SK-N-SH (cell line): ENCODE results near the gene MAMDC4. TPM values are rescaled to one million over a fixed set of nuclear protein-coding genes. Genes with fewer than 3 reads are reported as not detected.

Source experiments
- CTCF ChIA-PET: fragments of 300-600, 350-600 bp; formaldehyde crosslinking; extraction: SDS; loops from one replicate; lab custom pipeline; 2021; lab: Yijun Ruan, JAX
- POLR2A ChIA-PET: fragments of 350-600 bp; sonication (Branson Sonifier 250); formaldehyde crosslinking; extraction: SDS; loops from one replicate; lab custom pipeline; 2020; ENCODE audit warnings: antibody characterized with exemption, inconsistent platforms; lab: Yijun Ruan, JAX
- DNase-seq: peaks from one replicate; pipeline ENCODE4 v3.0.0; 2012
- H2AFZ ChIP-seq: fragments of 200-600 bp; sonication (generic); 2 replicates; pipeline ENCODE4 v1.8.1; 2016; ENCODE audit warnings: antibody characterized with exemption, mild to moderate bottlenecking, low read depth
- H3F3A ChIP-seq: fragments of 200-600 bp; sonication (generic); replicated peaks from 2 replicates; pipeline ENCODE3; 2016; ENCODE audit warnings: antibody characterized with exemption, mild to moderate bottlenecking; ENCODE audit not compliant: insufficient read depth
- H3K27ac ChIP-seq, 2 experiments: fragments of 200-500 bp in 1 of 2; fragments of 200-600 bp in 1 of 2; sonication (Bioruptor generic) in 1 of 2; sonication (generic), shearing (Covaris generic) in 1 of 2; 2 replicates each; pipeline versions ENCODE4 v1.5.1 to v1.6.1; 2014 to 2016; ENCODE audit warnings: low read depth in 2 of 2, inconsistent platforms in 1 of 2, low read length in 1 of 2, mild to moderate bottlenecking in 1 of 2, mixed read lengths in 1 of 2
- H3K27me3 ChIP-seq: fragments of 200-600 bp; sonication (generic), shearing (Covaris generic); 2 replicates; pipeline ENCODE4 v1.6.1; 2016; ENCODE audit warnings: mixed run types; ENCODE audit not compliant: insufficient read depth
- H3K36me3 ChIP-seq, 2 experiments: fragments of 200-500 bp in 1 of 2; fragments of 200-600 bp in 1 of 2; sonication (Bioruptor generic) in 1 of 2; sonication (generic) in 1 of 2; replicated peaks in 1 of 2; 2 replicates each; pipeline versions ENCODE3 to v1.5.1; 2014 to 2016; ENCODE audit warnings: low read length in 1 of 2, mild to moderate bottlenecking in 1 of 2; ENCODE audit not compliant: insufficient read depth in 2 of 2, control insufficient read depth in 1 of 2
- H3K4me1 ChIP-seq, 2 experiments: fragments of 200-500 bp in 1 of 2; fragments of 200-600 bp in 1 of 2; sonication (Bioruptor generic) in 1 of 2; sonication (generic), shearing (Covaris generic) in 1 of 2; 2 replicates each; pipeline versions ENCODE4 v1.5.1 to v1.6.1; 2014 to 2016; ENCODE audit warnings: low read depth in 1 of 2, low read length in 1 of 2, mixed run types in 1 of 2; ENCODE audit not compliant: insufficient read depth in 2 of 2, control insufficient read depth in 1 of 2
- H3K4me2 ChIP-seq: fragments of 200-600 bp; sonication (generic), shearing (Covaris generic); 2 replicates; pipeline ENCODE4 v1.6.1; 2017; ENCODE audit warnings: mixed run types
- H3K4me3 ChIP-seq, 2 experiments: fragments of 200-500 bp in 1 of 2; fragments of 200-600 bp in 1 of 2; sonication (Bioruptor generic) in 1 of 2; sonication (generic), shearing (Covaris generic) in 1 of 2; 2 replicates each; pipeline versions ENCODE4 v1.5.1 to v1.8.1; 2014 to 2016; ENCODE audit warnings: low read depth in 2 of 2, inconsistent platforms in 1 of 2, low read length in 1 of 2, mild to moderate bottlenecking in 1 of 2, mixed read lengths in 1 of 2, moderate library complexity in 1 of 2
- H3K79me2 ChIP-seq: fragments of 200-600 bp; sonication (generic); 2 replicates; pipeline ENCODE4 v1.8.1; 2017; ENCODE audit warnings: mild to moderate bottlenecking; ENCODE audit not compliant: insufficient read depth
- H3K9ac ChIP-seq: fragments of 200-600 bp; sonication (generic); 2 replicates; pipeline ENCODE4 v1.6.1; 2017; ENCODE audit warnings: mixed run types
- H3K9me2 ChIP-seq: fragments of 200-600 bp; sonication (generic); 2 replicates; pipeline ENCODE4 v1.6.1; 2017; ENCODE audit warnings: mixed run types
- H3K9me3 ChIP-seq: fragments of 200-600 bp; sonication (generic); 2 replicates; pipeline ENCODE4 v1.6.1; 2017; ENCODE audit warnings: mixed run types, mild to moderate bottlenecking, moderate library complexity
- H4K20me1 ChIP-seq: fragments of 200-600 bp; sonication (generic); 2 replicates; pipeline ENCODE4 v1.6.1; 2017; ENCODE audit warnings: mild to moderate bottlenecking, mixed run types; ENCODE audit not compliant: insufficient read depth
- CTCF ChIP-seq: fragments of 200-600 bp; sonication (generic); IDR thresholded peaks from 2 replicates; pipeline ENCODE4 v1.6.1; 2017; ENCODE audit warnings: antibody characterized with exemption, mild to moderate bottlenecking, moderate library complexity
- FOSL2 ChIP-seq: IDR thresholded peaks from 2 replicates; pipeline ENCODE4 v1.4.0; 2012; ENCODE audit warnings: low read depth, mild to moderate bottlenecking, moderate library complexity, borderline replicate concordance
- GABPA ChIP-seq: IDR thresholded peaks from 2 replicates; pipeline ENCODE4 v1.4.0; 2012; ENCODE audit warnings: low read depth, mild to moderate bottlenecking
- GATA2 ChIP-seq: sonication (generic); formaldehyde crosslinking; IDR thresholded peaks from 2 replicates; pipeline ENCODE4 v1.5.0; 2020; ENCODE audit warnings: mild to moderate bottlenecking, missing genetic modification reagents
- MXI1 ChIP-seq: IDR thresholded peaks from 2 replicates; pipeline ENCODE4 v1.6.1; 2012; ENCODE audit warnings: mild to moderate bottlenecking, low read depth, low read length, improper control_type of control experiment
- RAD21 ChIP-seq: IDR thresholded peaks from 2 replicates; pipeline ENCODE4 v1.6.1; 2012; ENCODE audit warnings: mild to moderate bottlenecking, low read length
- RCOR1 ChIP-seq: fragments of 150-350 bp; IDR thresholded peaks from 2 replicates; pipeline ENCODE4 v1.6.1; 2017; ENCODE audit warnings: antibody characterized with exemption, low read length
- REST ChIP-seq: IDR thresholded peaks from 2 replicates; pipeline ENCODE4 v1.6.1; 2012; ENCODE audit warnings: mild to moderate bottlenecking, low read depth, low read length, moderate library complexity
- ZBTB33 ChIP-seq: IDR thresholded peaks from 2 replicates; pipeline ENCODE4 v1.4.0; 2012; ENCODE audit warnings: low read depth, borderline replicate concordance
- WGBS: methylation state at CpG from one replicate; pipeline ENCODE4 v1.1.6; 2017; ENCODE audit warnings: low lambda C conversion rate; 5-methylcytosine and 5-hydroxymethylcytosine counted together
- polyA plus RNA-seq, 3 experiments: library from polyadenylated mRNA; depleted of rRNA; stranded (reverse); fragments of >200 nt; gene quantifications; 2 replicates each; pipeline ENCODE4 v1.2.3, GENCODE V29; 2012

The MAMDC4 gene
- polyA plus RNA-seq, 1 of the 3 experiments (the other 2 are of a cell fraction): 4.2 TPM

- TF ChIP-seq REST: no peak
- TF ChIP-seq ZBTB33: no peak
- no peak for TF ChIP-seq MXI1
- TF ChIP-seq RCOR1: no peak
- TF ChIP-seq GATA2 (CRISPR knock-in tag): no peak
- TF ChIP-seq CTCF: no peak
- no peak for TF ChIP-seq RAD21
- no peak for TF ChIP-seq GABPA
- TF ChIP-seq, all 33 proteins: peak for 0
Measured at GRCh38 chr9:136861874-136862457, 9.8 kb downstream of the MAMDC4 start (continued).

GRCh38 chr9:136862849-136863622, 10.9 kb downstream of the MAMDC4 start:
- Histone ChIP-seq H3F3A (no peaks in the 10 kb centered on the region), H3K4me2 (no peak overlapping the region), H3K9me3 (no peaks in the 10 kb centered on the region), H3K79me2 (peaks cover 43% of the 10 kb centered on the region), H3K27ac (no peak overlapping the region), H2AFZ (no peak overlapping the region), H3K27me3 (no peaks in the 10 kb centered on the region), H3K4me3 (no peak overlapping the region), H3K9me2 (no peaks in the 10 kb centered on the region), H3K4me1 (peaks cover 9 to 19% of the 10 kb centered on the region in 2 experiments; a peak in 3 of 4 replicates), H3K9ac (no peak overlapping the region), H4K20me1 (no peaks in the 10 kb centered on the region), H3K36me3 (peaks cover 23 to 37% of the 10 kb centered on the region in 2 experiments)
- ChIA-PET CTCF (interaction anchor here (0.6 to 2.0 kb wide), 3 partner anchors 21 to 172 kb away, joined by 3 to 4 read pairs (median 4); partner anchors contain the start of gene AJM1), POLR2A (interaction anchor here (0.7 to 1.1 kb wide), 2 partner anchors 11 to 62 kb away, joined by 3 to 4 read pairs; no protein-coding TSS in a partner anchor)
- DNase-seq: no peak
- 93% methylated on average over 27 of the region's 31 CpGs for WGBS
- TF ChIP-seq FOSL2 (no peak), GATA2 (CRISPR knock-in tag) (no peak), REST (no peak)
